Left lobe of liver (tissue), 2 donors: Measurements from ENCODE around the gene ADGRG2. TPM values are rescaled to one million over a fixed set of nuclear protein-coding genes. Genes with fewer than 3 reads are reported as not detected.
"Not testable (repeated sequence)": the region's sequence is repeated elsewhere in the genome, so short reads cannot be mapped to it uniquely, and the experiment has no call there.

Experiments
- ATAC-seq: fragments of 200-7000 bp; cut with Tn5 transposase; one replicate; pipeline ENCODE4 v1.9.1; 2020; ENCODE audit warnings: mild to moderate bottlenecking, moderate library complexity
- DNase-seq: peaks from one replicate; pipeline ENCODE4 v3.0.0-alpha.2; 2020; ENCODE audit warnings: low spot score
- total RNA-seq: library from RNA; stranded (reverse); gene quantifications from one replicate; pipeline ENCODE4 v1.2.1, GENCODE V29; 2021
- donor health status: DM: no; HTN: no; CAD: no; lungs with moderate emphysema.
- donor health status: DM: no; HTN: yes; CAD: no.

ADGRG2 gene
- total RNA-seq, 1 donor from 2014 or later, result 1.2 TPM

DNA sequence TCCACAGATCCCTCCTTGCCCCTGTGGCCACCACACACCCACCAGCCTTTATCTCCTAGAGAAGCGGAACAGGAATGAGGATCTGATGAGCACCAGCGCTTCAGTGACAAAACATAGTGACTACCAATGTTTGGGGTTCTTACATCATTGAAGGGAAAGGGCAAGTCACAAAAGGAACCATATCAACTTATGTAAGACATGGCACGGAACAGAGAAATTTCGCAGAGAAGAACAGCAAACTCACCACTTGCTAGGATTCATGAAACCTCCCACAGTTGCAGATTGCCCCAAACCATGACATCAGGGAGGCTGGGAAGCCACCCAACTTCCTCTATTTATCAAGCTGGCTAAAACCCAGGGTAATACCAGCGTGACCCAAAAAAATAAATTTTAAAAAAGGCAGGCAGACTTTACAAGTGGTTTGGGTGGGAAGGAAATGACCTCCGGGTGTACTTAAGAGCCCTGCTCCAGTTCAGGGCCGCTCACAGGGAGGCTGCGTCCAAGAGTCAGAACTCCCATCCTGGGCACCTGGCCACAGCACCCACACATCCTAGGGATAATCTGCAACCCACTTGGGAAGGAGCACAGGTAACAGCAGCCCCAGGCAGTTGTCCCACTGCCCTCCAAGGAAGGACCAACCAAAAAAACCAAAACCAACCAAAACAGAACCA lies 36.0 kb downstream of the ADGRG2 start:
- DNase-seq (peak; percentile 51), ATAC-seq (peak; percentile 71)

DNA sequence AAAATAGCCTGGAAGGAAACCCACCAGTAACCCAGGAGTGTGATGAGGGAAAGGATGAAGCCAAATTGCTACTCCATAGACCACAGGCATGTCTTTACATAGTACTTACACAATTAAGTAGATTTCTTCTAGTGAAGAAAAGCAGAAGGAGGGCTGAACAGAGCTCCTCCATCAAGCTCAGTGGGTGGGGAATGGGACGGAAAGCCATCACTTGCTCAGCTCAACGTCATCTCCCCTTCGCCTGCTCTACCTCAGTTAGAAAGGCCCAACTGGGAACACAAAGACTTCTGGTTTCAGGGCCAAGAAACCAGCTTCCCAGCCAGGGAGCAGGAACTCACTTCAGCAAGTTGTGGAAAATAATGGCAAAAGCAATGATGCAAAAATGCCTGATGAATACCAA lies 36.6 kb downstream of the ADGRG2 start:
- no peak for ATAC-seq
- no peak for DNase-seq

GRCh38 chrX:19075754-19076153 lies 46.5 kb downstream of the ADGRG2 start:
- no peak for DNase-seq

GRCh38 chrX:19072372-19072771 lies 49.9 kb downstream of the ADGRG2 start:
- DNase-seq (no peak), ATAC-seq (no peak)

More at GRCh38 chrX:19075754-19076153, 46.5 kb downstream of the ADGRG2 start:
- no peak for ATAC-seq

GRCh38 chrX:19070555-19070994 lies 51.7 kb downstream of the ADGRG2 start:
- ATAC-seq, result peak; percentile 17

DNA sequence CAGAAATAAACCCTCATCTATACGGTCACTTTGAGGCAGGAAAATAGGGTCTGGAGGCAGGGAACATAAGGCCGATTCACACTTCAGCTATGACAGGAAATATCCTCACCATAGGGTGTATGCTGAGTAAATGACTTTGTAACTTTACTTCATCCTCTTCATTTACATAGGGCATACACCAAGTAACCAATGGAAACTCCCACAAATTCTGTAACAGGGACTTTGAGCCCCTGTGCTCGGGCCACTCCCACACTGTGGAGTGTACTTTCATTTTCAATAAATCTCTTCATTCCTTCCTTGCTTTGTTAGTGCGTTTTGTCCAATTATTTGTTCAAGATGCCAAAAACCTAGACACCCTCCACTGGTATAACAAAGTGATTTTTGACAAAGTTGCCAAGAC lies 55.3 kb downstream of the ADGRG2 start:
- ATAC-seq (peak; percentile 95), DNase-seq (peak; percentile 48)

More at GRCh38 chrX:19070555-19070994, 51.7 kb downstream of the ADGRG2 start:
- no peak for DNase-seq

DNA sequence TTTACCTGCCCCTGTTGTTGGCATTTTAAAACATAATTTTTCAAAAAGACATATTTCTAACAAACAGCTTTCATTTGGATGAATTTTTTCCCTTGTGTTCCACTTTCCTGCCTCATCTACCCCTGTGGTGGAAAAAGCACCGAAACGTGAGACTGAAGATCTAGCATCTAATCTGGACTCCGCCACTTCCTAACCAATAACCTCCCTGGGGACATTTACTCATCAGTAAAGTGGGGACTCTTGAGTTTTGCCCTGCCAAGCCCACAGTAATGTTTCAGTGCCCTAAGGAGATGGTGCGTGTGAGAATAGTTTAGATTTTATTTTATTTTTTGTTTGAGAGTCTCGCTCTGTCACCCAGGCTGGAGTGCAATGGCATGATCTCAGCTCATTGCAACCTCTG lies 56.7 kb downstream of the ADGRG2 start:
- ATAC-seq, result no peak
- DNase-seq, result no peak

GRCh38 chrX:19064175-19064574 lies 58.1 kb downstream of the ADGRG2 start:
- ATAC-seq, result no peak
- DNase-seq, result no peak

GRCh38 chrX:19063030-19063429 lies 59.2 kb downstream of the ADGRG2 start:
- DNase-seq, result no peak
- ATAC-seq, result no peak

GRCh38 chrX:19059067-19059466 lies 63.2 kb downstream of the ADGRG2 start:
- no peak for DNase-seq
- ATAC-seq, result no peak

DNA sequence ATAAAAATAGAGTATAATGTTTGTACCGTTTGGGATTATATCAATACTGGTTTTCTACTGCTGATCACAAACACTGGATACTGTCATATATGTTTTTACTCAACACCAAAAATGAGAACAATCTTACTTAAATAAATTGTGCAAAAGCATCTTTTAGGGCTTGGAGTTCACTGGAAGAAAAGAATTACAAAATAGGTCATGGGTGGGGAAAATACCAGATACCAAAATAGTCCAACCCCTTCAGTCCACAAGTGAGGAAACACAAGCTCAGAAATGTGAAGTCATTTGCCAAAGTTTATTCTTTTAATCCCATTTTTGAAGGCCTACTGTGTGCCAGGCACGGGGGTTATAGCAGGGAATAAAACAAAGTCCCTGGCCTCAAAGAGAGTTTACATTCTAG lies 64.4 kb downstream of the ADGRG2 start:
- ATAC-seq (no peak), DNase-seq (no peak)

DNA sequence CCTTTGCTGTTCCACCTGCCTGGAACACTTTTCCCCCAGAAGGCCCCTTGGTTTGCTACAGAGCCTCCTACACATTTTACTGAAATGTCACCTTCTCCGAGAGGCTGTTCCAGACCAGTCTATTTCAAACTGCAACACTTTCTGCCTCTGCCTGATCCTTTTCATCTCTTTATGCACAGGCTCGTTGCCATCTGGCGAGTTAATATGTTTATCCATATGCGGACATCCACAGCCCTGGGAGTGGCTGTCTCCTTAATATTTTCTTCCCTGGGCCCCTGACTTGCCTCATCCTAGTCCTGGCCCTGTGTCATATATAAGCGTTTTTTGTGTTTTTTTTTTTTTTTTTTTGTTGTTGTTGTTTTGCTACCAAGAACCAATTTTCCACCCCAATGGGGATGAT lies 73.2 kb downstream of the ADGRG2 start:
- ATAC-seq, result no peak
- no peak for DNase-seq

GRCh38 chrX:19046343-19047215 lies 75.7 kb downstream of the ADGRG2 start:
- no peak for DNase-seq

DNA sequence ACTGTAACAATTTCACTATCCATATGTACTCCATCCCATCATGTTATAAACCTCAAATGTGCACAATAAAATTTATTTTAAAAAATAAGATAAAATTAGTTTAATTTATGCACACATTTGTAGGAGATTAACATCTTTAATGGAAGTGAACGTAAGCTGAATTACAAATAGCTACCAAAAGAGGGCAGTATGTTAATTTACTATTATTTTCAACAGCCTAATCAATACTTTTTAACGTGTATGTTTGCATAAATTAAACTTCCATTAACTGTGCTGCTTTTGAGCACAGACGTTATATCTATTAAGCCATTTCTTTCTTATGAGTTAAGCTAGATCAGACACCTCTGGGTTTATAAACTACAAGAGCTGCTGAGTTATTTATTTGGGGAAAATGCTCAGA lies 81.9 kb downstream of the ADGRG2 start:
- no peak for ATAC-seq
- DNase-seq, result no peak

More at GRCh38 chrX:19046343-19047215, 75.7 kb downstream of the ADGRG2 start:
- ATAC-seq, result no peak

GRCh38 chrX:19034025-19034424 lies 88.2 kb downstream of the ADGRG2 start:
- no peak for DNase-seq
- no peak for ATAC-seq

DNA sequence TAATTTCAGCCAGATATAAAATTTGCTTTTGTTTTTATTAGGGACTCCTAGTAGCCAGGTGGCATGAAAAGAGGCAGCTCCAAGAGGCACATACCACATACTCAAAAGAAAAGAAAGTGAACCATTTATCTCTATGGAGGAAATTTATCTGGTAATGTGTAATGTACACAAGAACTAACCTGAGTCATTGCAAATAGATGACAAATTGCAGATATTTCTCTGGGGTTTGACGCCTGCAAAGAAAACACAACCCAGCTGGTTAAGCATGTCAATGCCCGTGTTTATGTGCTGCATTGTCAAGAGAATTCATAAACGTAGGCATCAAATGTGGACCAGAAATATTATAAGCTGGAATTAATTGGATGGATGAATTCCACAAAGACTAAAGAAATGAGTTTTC lies 91.5 kb downstream of the ADGRG2 start:
- DNase-seq (no peak), ATAC-seq (no peak)

DNA sequence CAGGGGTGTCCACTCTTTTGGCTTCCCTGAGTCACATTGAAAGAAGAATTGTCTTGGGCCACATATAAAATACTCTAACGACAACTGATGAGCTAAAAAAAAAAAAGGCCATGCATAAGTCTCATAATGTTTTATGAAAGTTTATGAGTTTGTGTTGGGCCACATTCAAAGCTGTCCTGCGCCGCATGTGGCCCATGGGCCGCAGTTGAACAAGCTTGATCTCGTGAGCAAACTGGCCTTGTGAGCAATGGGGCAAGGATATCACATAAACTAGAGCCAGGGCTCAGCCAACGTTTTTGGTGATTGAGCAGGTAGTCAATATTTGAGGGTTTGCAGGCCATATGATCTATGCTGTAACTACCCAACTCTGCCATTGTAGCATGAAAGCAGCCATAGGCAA lies 93.7 kb downstream of the ADGRG2 start:
- ATAC-seq (no peak), DNase-seq (no peak)

DNA sequence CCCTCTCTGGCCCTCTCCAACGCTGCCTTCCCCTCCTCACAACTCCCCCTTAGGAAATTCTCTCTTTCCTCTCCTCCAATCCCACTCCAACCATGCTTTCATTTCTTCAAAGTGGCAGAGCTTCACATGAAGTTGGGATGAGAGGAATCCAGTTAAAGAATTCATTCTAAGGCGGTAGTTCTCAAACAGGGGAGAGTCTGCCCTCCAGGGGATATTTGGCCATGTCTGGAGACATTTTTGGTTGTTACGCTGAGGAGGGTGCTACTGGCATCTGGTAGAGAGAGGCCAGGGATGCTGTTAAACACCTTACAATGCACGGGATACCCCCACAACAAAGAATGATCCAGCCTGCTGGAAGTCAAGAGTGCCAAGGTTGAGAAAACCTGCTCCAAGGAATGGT lies 97.9 kb downstream of the ADGRG2 start:
- ATAC-seq, result no peak
- DNase-seq, result no peak

- ATAC-seq (no peak), DNase-seq (no peak)
Measured at GRCh38 chrX:19019996-19020395, 102.3 kb downstream of the ADGRG2 start.

GRCh38 chrX:19017271-19017670 lies 105.0 kb downstream of the ADGRG2 start:
- DNase-seq, result no peak
- peak; percentile 68 for ATAC-seq

DNA sequence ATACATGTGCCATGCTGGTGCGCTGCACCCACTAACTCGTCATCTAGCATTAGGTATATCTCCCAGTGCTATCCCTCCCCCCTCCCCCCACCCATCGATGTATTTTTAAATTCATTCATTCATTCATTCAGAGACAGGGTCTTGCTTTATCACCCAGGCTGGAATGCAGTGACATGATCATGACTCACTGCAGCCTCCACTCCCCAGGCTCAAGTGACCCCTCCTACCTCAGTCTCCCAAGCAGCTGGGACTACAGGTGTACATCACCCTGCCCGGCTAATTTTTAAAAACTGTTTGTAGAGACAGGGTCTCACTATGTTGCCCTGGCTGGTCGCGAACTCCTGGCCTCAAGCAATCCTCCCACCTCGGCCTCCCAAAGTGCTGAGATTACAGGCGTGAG lies 105.7 kb downstream of the ADGRG2 start:
- not testable (repeated sequence) for DNase-seq, ATAC-seq

- DNase-seq, result no peak
- no peak for ATAC-seq
Measured at GRCh38 chrX:19007868-19008267, 114.4 kb downstream of the ADGRG2 start.
